ENCODE measurements around the gene ASCC2.

GRCh38 chr22:29817724-29818123 is 20.4 kb downstream of the ASCC2 start:
- TF ChIP-seq CTCF (conservative IDR thresholded peaks at IDR 0.05) (no peak), EZH2 (IDR thresholded peaks at IDR 0.05; ENCODE audit: low read depth) (no peak)

Measured in PC-9 (cell line).